K562 (cell line): ENCODE results near the gene MTFR2. TPM values are rescaled to one million over a fixed set of nuclear protein-coding genes. Genes with fewer than 3 reads are reported as not detected.

Experiments used
- CBX1 ChIP-seq: sonication (generic); IDR thresholded peaks from 2 replicates; pipeline ENCODE4 v1.6.1; 2016; ENCODE audit warnings: antibody characterized with exemption, low read depth, mild to moderate bottlenecking
- ETV6 ChIP-seq, 3 experiments: fragments of 150-350 bp in 1 of 3; sonication (generic) in 1 of 3; formaldehyde crosslinking in 1 of 3; IDR thresholded peaks; 2 replicates each; pipeline versions ENCODE4 v1.6.1 to v1.8.0; 2014 to 2022; ENCODE audit warnings: borderline replicate concordance in 2 of 3, low read depth in 2 of 3, antibody characterized with exemption in 1 of 3, low read length in 1 of 3, mild to moderate bottlenecking in 1 of 3, missing genetic modification reagents in 1 of 3
- FOXA3 ChIP-seq, 2 experiments: fragments of 450-650 bp in 1 of 2; sonication (generic) in 1 of 2; formaldehyde crosslinking; IDR thresholded peaks in 1 of 2; conservative IDR thresholded peaks in 1 of 2; 2 replicates each; pipeline versions ENCODE4 v1.4.0 to v1.8.0; 2020 to 2022; ENCODE audit warnings: mild to moderate bottlenecking in 2 of 2, missing genetic modification reagents in 1 of 2
- PCBP1 ChIP-seq: fragments of 200-400 bp; formaldehyde crosslinking; IDR thresholded peaks from 2 replicates; pipeline ENCODE4 v1.6.1; 2018; ENCODE audit warnings: mild to moderate bottlenecking, low read depth, low read length; ENCODE audit not compliant: poor library complexity, severe bottlenecking
- PHF20 ChIP-seq: fragments of 450-650 bp; IDR thresholded peaks from 2 replicates; pipeline ENCODE4 v1.6.1; 2018; ENCODE audit not compliant: partially characterized antibody
- RBM34 ChIP-seq: fragments of 200-400 bp; formaldehyde crosslinking; IDR thresholded peaks from 2 replicates; pipeline ENCODE4 v1.6.1; 2018; ENCODE audit warnings: low read length, borderline replicate concordance; ENCODE audit not compliant: insufficient read depth
- ZKSCAN8 ChIP-seq: fragments of 200-800 bp; sonication (Bioruptor generic); IDR thresholded peaks from 2 replicates; pipeline ENCODE4 v1.6.1; 2016; ENCODE audit warnings: missing genetic modification characterization, missing compliant biosample characterization
- ZNF174 ChIP-seq: fragments of 250-450 bp; sonication (Bioruptor Pico); IDR thresholded peaks from 2 replicates; pipeline ENCODE4 v1.4.0; 2020; ENCODE audit warnings: mild to moderate bottlenecking
- ZNF282 ChIP-seq: sonication (generic); formaldehyde crosslinking; IDR thresholded peaks from 2 replicates; pipeline ENCODE4 v1.8.1; 2023; ENCODE audit warnings: missing genetic modification reagents
- ZNF766 ChIP-seq: fragments of 200-800 bp; sonication (Bioruptor generic); conservative IDR thresholded peaks from 2 replicates; pipeline ENCODE4 v1.6.1; 2016; ENCODE audit warnings: missing genetic modification characterization, missing compliant biosample characterization
- polyA plus RNA-seq, 8 experiments: library from polyadenylated mRNA; depleted of rRNA in 4 of 8; stranded (reverse) in 5 of 8; unstranded in 3 of 8; fragments of >200 nt; fragmentation: Nextera tagmentation in 2 of 8; fragmentation: Illumina TruSeq in 1 of 8; extraction: Ambion mirVana in 2 of 8; extraction: Trizol in 1 of 8; gene quantifications; 2 replicates each; pipeline versions ENCODE4 v1.2.1 to v1.2.3, GENCODE V29; 2011 to 2014; ENCODE audit warnings: inconsistent platforms in 1 of 8, missing spikeins in 1 of 8
- total RNA-seq, 7 experiments: library from RNA; depleted of rRNA in 6 of 7; stranded (reverse); fragments of >200 nt in 6 of 7; fragmentation: Illumina TruSeq in 2 of 7; extraction: Trizol in 2 of 7; gene quantifications; 2 replicates each; pipeline versions ENCODE4 v1.2.1 to v1.2.3, GENCODE V29; 2011 to 2021; ENCODE audit warnings: low replicate concordance in 1 of 7
- TF ChIP-seq, protein P1 (sequence below), 3 experiments: IDR thresholded peaks in 2 of 3; conservative IDR thresholded peaks in 1 of 3; 2 replicates each; pipeline ENCODE4 v1.5.1; 2011 to 2012; ENCODE audit warnings: low read length in 3 of 3, mild to moderate bottlenecking in 3 of 3, control low read depth in 2 of 3, improper control_type of control experiment in 1 of 3, inconsistent platforms in 1 of 3, low read depth in 1 of 3, mixed read lengths in 1 of 3, moderate library complexity in 1 of 3; ENCODE audit not compliant: insufficient read depth in 2 of 3

Gene MTFR2
- total and polyA plus RNA-seq, 9 of the 15 experiments (the other 6 are each of a cell fraction or from before 2014, with no cell fraction given) = 10.1 to 63.3 (median 45.9) TPM

DNA sequence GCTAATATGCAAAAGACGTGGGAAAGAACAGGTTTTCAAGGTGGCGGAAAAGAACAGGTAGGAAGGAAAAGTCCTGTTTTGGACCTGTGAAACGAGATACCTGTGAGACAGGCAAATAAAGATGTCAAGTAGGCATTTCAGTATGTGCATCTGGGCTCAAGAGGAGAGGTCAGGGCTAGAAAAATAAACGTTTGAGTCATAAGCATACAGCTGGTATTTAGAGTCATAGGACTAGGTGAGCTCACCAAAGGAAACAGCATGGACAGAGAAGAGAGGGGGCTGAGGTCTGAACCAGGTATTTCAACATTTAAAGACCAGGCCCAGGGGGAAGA, 14.9 kb downstream of the MTFR2 start (continued):
- TF ChIP-seq ZKSCAN8 (0 out of 2 replicates have a peak, but pooled peaks have one; percentile 8), ETV6 (IDR thresholded peaks at IDR 0.05; ENCODE audit: borderline replicate concordance in 1 of 2, low read depth in 2 of 2, low read length in 1 of 2) (no peak), ETV6 (CRISPR knock-in tag; IDR thresholded peaks at IDR 0.05; ENCODE audit: borderline replicate concordance) (no peak), RBM34 (no peak), ZNF282 (CRISPR knock-in tag) (no peak), PHF20 (peak; percentile 13), PCBP1 (no peak), CBX1 (no peak), ZNF174 (CRISPR knock-in tag) (no peak), FOXA3 (CRISPR knock-in tag; conservative IDR thresholded peaks at IDR 0.05 in 1 of 2, IDR thresholded peaks at IDR 0.05 in 1 of 2) (no peak), ZNF766 (CRISPR knock-in tag) (0 out of 2 replicates have a peak, but pooled peaks have one; percentile 11)
- TF ChIP-seq, protein P1, sequence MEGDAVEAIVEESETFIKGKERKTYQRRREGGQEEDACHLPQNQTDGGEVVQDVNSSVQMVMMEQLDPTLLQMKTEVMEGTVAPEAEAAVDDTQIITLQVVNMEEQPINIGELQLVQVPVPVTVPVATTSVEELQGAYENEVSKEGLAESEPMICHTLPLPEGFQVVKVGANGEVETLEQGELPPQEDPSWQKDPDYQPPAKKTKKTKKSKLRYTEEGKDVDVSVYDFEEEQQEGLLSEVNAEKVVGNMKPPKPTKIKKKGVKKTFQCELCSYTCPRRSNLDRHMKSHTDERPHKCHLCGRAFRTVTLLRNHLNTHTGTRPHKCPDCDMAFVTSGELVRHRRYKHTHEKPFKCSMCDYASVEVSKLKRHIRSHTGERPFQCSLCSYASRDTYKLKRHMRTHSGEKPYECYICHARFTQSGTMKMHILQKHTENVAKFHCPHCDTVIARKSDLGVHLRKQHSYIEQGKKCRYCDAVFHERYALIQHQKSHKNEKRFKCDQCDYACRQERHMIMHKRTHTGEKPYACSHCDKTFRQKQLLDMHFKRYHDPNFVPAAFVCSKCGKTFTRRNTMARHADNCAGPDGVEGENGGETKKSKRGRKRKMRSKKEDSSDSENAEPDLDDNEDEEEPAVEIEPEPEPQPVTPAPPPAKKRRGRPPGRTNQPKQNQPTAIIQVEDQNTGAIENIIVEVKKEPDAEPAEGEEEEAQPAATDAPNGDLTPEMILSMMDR (IDR thresholded peaks at IDR 0.05 in 2 of 3, conservative IDR thresholded peaks at IDR 0.05 in 1 of 3; ENCODE audit: insufficient read depth in 2 of 3, low read depth in 1 of 3, low read length in 3 of 3) = no peak
